Lower leg skin (tissue), 4 donors: Measurements from ENCODE around the gene RNGTT. TPM values are rescaled to one million over a fixed set of nuclear protein-coding genes. Genes with fewer than 3 reads are reported as not detected.

ENCODE experiments used
- DNase-seq, 2 donors: peaks; one replicate each; pipeline ENCODE4 v3.0.0-alpha.2; 2019; ENCODE audit warnings: low spot score in 2 of 2
- H3K4me3 ChIP-seq: fragments of 200-600 bp; sonication (generic); 2 replicates; pipeline ENCODE4 v1.5.1; 2017; ENCODE audit warnings: mild to moderate bottlenecking, low read depth; ENCODE audit not compliant: poor library complexity, severe bottlenecking
- POLR2A ChIP-seq, 2 donors: fragments of 450-650 bp; IDR thresholded peaks; one replicate each; pipeline ENCODE4 v1.6.1; 2016 to 2017; ENCODE audit warnings: antibody characterized with exemption in 2 of 2, mild to moderate bottlenecking in 1 of 2, moderate library complexity in 1 of 2
- WGBS, 2 donors: methylation state at CpG; one replicate each; pipeline ENCODE4 v1.1.5; 2018; 5-methylcytosine and 5-hydroxymethylcytosine counted together
- intact Hi-C: fragments of 100-400 bp; cut with DNase I; formaldehyde crosslinking; loops from one replicate; pipeline ENCODE4 v1.15.0; 2023; ENCODE audit warnings: low total_unique reads
- total RNA-seq, 4 donors: library from RNA; depleted of rRNA; stranded (reverse); fragments of >200 nt; gene quantifications; one replicate each; pipeline ENCODE4 v1.1.0, GENCODE V29; 2016
- TF ChIP-seq, protein P1 (sequence below), 3 donors: fragments of 450-650 bp; IDR thresholded peaks; one replicate each; pipeline ENCODE4 v1.5.1; 2016; ENCODE audit warnings: antibody characterized with exemption in 3 of 3, mild to moderate bottlenecking in 3 of 3, moderate library complexity in 2 of 3

RNGTT gene
- total RNA-seq, 4 donors from 2014 or later: 9.3 to 12.0 (median 11.1) TPM

DNA sequence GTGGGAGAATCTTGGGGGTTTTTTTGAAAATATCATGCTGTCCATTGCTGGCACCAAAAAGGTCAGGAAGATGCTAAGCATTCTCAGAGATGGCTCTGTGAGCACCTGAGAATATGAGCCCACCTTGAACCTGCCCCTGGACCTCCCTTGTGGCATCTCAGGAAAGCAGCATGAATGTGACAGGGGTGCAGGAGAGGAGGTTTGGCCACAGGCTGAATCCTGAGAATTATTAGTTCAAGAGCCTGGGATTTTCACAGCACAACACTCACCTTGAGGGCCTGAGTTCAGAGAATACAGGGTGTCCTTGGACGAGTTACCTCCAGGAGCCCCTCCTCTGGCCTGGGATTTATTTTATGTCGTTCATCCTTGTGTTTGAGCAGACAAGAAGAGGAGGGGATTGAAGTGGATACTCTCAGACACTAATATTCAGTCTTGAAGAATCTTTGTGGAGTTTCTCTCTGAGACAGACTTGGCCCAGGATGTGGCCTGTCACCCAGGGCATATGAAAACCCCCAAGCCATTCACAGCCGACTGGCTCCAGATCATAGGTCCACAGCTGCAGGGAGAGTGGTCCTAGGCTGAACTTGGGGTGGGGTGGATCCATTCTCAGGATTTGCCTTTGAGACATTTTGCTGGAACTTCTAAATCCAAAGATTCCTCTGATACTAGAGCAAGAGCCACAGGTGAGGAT, 390.8 kb downstream of the RNGTT start:
- TF ChIP-seq POLR2A (IDR thresholded peaks at IDR 0.05): no peak
- TF ChIP-seq, protein P1, sequence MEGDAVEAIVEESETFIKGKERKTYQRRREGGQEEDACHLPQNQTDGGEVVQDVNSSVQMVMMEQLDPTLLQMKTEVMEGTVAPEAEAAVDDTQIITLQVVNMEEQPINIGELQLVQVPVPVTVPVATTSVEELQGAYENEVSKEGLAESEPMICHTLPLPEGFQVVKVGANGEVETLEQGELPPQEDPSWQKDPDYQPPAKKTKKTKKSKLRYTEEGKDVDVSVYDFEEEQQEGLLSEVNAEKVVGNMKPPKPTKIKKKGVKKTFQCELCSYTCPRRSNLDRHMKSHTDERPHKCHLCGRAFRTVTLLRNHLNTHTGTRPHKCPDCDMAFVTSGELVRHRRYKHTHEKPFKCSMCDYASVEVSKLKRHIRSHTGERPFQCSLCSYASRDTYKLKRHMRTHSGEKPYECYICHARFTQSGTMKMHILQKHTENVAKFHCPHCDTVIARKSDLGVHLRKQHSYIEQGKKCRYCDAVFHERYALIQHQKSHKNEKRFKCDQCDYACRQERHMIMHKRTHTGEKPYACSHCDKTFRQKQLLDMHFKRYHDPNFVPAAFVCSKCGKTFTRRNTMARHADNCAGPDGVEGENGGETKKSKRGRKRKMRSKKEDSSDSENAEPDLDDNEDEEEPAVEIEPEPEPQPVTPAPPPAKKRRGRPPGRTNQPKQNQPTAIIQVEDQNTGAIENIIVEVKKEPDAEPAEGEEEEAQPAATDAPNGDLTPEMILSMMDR (IDR thresholded peaks at IDR 0.05): no peak
- intact Hi-C loops: no loop called here
- DNase-seq: peak in 1 of 2 donors; percentile 50
- no peak overlapping the region for H3K4me3 ChIP-seq
- 57 to 59% methylated on average over 3 of the region's 3 CpGs for WGBS, 2 donors

DNA sequence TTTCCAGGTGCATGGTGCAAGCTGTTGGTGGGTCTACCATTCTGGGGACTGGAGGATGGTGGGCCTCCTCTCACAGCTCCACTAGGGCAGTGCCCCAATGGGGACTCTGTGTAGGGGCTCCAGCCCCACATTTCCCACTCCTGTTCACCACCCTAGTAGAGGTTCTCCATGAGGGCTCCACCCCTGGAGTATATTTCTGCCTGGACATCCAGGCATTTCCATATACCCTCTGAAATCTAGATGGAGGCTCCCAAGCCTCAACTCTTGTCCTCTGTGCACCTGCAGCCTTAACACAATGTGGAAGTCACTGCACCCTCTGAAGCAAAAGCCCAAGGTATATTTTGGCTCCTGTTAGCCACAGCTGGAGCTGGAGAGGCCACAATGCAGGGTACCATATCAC, 393.5 kb downstream of the RNGTT start:
- no peak overlapping the region for H3K4me3 ChIP-seq
- DNase-seq: no peak
- intact Hi-C loops: no loop called here
- TF ChIP-seq POLR2A (IDR thresholded peaks at IDR 0.05): no peak
- TF ChIP-seq, protein P1 (IDR thresholded peaks at IDR 0.05): no peak

DNA sequence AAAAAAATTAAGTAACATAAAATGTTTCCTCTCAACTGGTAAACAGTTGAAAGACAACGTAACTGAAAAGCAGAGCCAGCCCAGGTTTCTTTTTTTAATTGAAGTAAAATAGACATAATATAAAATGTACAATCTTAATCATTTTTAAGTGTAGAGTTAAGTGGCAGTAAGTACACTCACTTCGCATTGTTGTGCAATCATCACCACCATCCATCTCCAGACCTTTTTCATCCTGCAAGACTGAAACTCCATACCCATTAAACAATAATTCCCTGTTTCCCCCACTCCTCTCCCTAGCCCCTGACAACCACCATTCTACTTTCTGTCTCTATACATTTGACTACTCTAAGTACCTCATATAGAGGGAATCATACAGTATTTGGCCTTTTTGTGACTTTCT, 395.7 kb downstream of the RNGTT start:
- no peak for TF ChIP-seq POLR2A (IDR thresholded peaks at IDR 0.05)
- TF ChIP-seq, protein P1 (IDR thresholded peaks at IDR 0.05): no peak
- 84 to 86% methylated on average over 2 of the region's 2 CpGs for WGBS, 2 donors
- DNase-seq: no peak
- intact Hi-C loops: no loop called here
- H3K4me3 ChIP-seq: no peak overlapping the region

DNA sequence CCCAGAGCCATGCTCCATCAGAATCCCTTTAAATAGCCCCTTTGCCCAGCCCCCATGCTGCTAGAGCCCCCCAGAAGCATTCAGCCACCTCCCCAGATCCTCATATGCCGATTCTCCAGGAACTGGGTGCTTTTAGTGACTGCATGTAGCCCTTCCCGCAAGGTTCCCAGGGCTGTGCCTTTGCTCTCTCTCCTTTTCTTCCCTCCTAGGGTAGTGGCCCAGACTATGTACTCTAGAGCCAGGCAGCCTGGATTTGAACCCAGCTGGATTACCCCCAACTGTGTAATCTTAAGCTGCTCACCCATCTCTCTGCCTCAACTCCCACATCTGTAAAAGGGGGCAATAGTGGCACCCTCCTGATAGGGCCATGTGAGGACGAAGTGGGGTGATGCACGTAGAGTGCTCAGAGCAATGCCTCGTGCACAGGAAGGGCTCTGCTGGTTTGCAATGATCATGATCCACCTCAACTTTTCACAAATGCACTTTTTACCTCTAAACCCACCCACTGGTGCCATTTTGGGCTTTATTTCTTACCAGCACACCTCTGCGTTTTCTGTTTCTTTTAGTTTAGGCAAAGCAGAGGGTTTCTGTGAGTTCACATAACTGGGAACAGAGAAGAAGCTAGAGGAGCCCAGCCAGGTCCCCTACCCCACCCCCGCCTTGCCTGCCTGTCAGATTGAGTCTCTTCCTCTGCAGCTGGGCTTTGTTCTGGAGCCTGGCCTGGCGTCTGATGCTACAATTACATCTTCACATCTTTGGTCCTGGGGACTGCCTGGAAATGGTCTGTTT, 396.5 kb downstream of the RNGTT start:
- no peak overlapping the region for H3K4me3 ChIP-seq
- TF ChIP-seq POLR2A (IDR thresholded peaks at IDR 0.05): no peak
- TF ChIP-seq, protein P1 (IDR thresholded peaks at IDR 0.05): no peak
- intact Hi-C loops: no loop called here
- 81% methylated on average over 8 of the region's 8 CpGs for WGBS, 2 donors
- peak in 1 of 2 donors; percentile 32 for DNase-seq

GRCh38 chr6:88565836-88566235, 397.6 kb downstream of the RNGTT start:
- DNase-seq: peak in 1 of 2 donors; percentile 43
- no peak overlapping the region for H3K4me3 ChIP-seq
- no peak for TF ChIP-seq POLR2A (IDR thresholded peaks at IDR 0.05)
- TF ChIP-seq, protein P1 (IDR thresholded peaks at IDR 0.05): no peak
- 80 to 85% methylated on average over 6 of the region's 6 CpGs for WGBS, 2 donors
- intact Hi-C loops: no loop called here
